NB4 (cell line): Measurements from ENCODE around the gene NOP9.

Experiments
- MYC ChIP-seq: IDR thresholded peaks from 2 replicates; pipeline ENCODE4 v1.6.1; 2011; ENCODE audit warnings: low read depth, low read length
- POLR2A ChIP-seq: IDR thresholded peaks from 2 replicates; pipeline ENCODE4 v1.6.1; 2011; ENCODE audit warnings: mild to moderate bottlenecking; ENCODE audit not compliant: insufficient read length; ENCODE audit errors: extremely low read depth
- TF ChIP-seq, protein P1 (sequence below): IDR thresholded peaks from one replicate; pipeline ENCODE4 v1.5.1; 2012; ENCODE audit warnings: low read depth, low read length
- TF ChIP-seq, protein P2 (sequence below): IDR thresholded peaks from 2 replicates; pipeline ENCODE4 v1.6.1; 2011; ENCODE audit warnings: low read depth, low read length

DNA sequence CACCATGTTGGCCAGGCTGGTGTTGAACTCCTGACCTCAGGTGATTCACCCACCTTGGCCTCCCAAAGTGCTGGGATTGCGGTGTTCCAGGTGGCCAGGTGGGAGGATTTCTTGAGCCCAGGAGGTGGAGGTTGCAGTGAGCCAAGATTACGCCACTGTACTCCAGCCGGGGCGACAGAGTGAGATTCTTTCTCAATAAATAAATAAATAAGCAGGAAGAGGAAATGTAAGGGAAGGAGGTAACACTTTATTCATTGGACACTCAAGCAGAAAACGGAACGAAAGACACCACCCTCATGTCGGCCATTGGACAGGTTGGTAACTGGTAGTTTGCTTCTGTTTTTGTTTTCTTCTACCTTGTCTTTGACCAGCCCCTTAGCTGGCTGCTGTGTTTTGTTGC lies 55.4 kb downstream of the NOP9 start:
- TF ChIP-seq, protein P1, sequence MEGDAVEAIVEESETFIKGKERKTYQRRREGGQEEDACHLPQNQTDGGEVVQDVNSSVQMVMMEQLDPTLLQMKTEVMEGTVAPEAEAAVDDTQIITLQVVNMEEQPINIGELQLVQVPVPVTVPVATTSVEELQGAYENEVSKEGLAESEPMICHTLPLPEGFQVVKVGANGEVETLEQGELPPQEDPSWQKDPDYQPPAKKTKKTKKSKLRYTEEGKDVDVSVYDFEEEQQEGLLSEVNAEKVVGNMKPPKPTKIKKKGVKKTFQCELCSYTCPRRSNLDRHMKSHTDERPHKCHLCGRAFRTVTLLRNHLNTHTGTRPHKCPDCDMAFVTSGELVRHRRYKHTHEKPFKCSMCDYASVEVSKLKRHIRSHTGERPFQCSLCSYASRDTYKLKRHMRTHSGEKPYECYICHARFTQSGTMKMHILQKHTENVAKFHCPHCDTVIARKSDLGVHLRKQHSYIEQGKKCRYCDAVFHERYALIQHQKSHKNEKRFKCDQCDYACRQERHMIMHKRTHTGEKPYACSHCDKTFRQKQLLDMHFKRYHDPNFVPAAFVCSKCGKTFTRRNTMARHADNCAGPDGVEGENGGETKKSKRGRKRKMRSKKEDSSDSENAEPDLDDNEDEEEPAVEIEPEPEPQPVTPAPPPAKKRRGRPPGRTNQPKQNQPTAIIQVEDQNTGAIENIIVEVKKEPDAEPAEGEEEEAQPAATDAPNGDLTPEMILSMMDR, result no peak
- TF ChIP-seq POLR2A (no peak), MYC (no peak)
- TF ChIP-seq, protein P2, sequence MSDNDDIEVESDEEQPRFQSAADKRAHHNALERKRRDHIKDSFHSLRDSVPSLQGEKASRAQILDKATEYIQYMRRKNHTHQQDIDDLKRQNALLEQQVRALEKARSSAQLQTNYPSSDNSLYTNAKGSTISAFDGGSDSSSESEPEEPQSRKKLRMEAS, result no peak
